DOHH2 (cell line): Measurements from ENCODE around the gene ATP6V0D1.

Experiments
- H3F3A ChIP-seq: fragments of 200-600 bp; sonication (generic), shearing (Covaris generic); 2 replicates; pipeline ENCODE4 v1.6.0; 2016; ENCODE audit warnings: antibody characterized with exemption, mild to moderate bottlenecking; ENCODE audit not compliant: control insufficient read depth, insufficient read depth
- H3K27ac ChIP-seq: fragments of 200-600 bp; sonication (generic); 2 replicates; pipeline ENCODE4 v1.5.1; 2014; ENCODE audit warnings: low read depth, mild to moderate bottlenecking, low read length, moderate library complexity
- H3K27me3 ChIP-seq: fragments of 200-600 bp; sonication (generic); 2 replicates; pipeline ENCODE4 v1.6.1; 2014; ENCODE audit warnings: mild to moderate bottlenecking, low read length, mixed read lengths; ENCODE audit not compliant: control insufficient read depth
- H3K36me3 ChIP-seq: fragments of 200-600 bp; sonication (generic); 2 replicates; pipeline ENCODE4 v1.6.1; 2014; ENCODE audit warnings: mild to moderate bottlenecking, low read length, moderate library complexity, mixed read lengths; ENCODE audit not compliant: control insufficient read depth
- H3K4me1 ChIP-seq: fragments of 200-600 bp; sonication (generic); 2 replicates; pipeline ENCODE4 v1.6.1; 2014; ENCODE audit warnings: mild to moderate bottlenecking, low read length, mixed read lengths; ENCODE audit not compliant: control insufficient read depth
- H3K4me2 ChIP-seq: fragments of 200-600 bp; sonication (generic); 2 replicates; pipeline ENCODE4 v1.6.0; 2014; ENCODE audit warnings: mild to moderate bottlenecking, low read length, moderate library complexity
- H3K4me3 ChIP-seq: fragments of 200-600 bp; sonication (generic); 2 replicates; pipeline ENCODE4 v1.5.1; 2014; ENCODE audit warnings: mild to moderate bottlenecking, low read length, mixed read lengths
- H3K79me2 ChIP-seq: fragments of 200-600 bp; sonication (generic); 2 replicates; pipeline ENCODE4 v1.6.1; 2014; ENCODE audit warnings: mild to moderate bottlenecking, low read length, mixed read lengths; ENCODE audit not compliant: control insufficient read depth
- H3K9me2 ChIP-seq: fragments of 200-600 bp; sonication (generic); replicated peaks from 2 replicates; pipeline ENCODE4 v1.6.1; 2014; ENCODE audit warnings: mild to moderate bottlenecking, low read length, mixed read lengths; ENCODE audit not compliant: control insufficient read depth
- H3K9me3 ChIP-seq: fragments of 200-600 bp; sonication (generic); 2 replicates; pipeline ENCODE4 v1.6.1; 2014; ENCODE audit warnings: antibody characterized with exemption, low read length, mixed read lengths; ENCODE audit not compliant: control insufficient read depth, insufficient read depth
- H4K20me1 ChIP-seq: fragments of 200-600 bp; sonication (generic); 2 replicates; pipeline ENCODE4 v1.6.0; 2014; ENCODE audit warnings: low read depth, mild to moderate bottlenecking, antibody characterized with exemption, low read length, moderate library complexity; ENCODE audit not compliant: control insufficient read depth, insufficient read depth
- CTCF ChIP-seq: fragments of 200-600 bp; sonication (generic); IDR thresholded peaks from one replicate; pipeline ENCODE4 v1.5.1; 2014; ENCODE audit warnings: antibody characterized with exemption, mild to moderate bottlenecking, low read depth, low read length; ENCODE audit not compliant: poor library complexity, severe bottlenecking
- EZH2phosphoT487 ChIP-seq: fragments of 200-600 bp; sonication (generic); IDR thresholded peaks from 2 replicates; pipeline ENCODE4 v1.6.1; 2017; ENCODE audit warnings: borderline replicate concordance, mild to moderate bottlenecking, antibody characterized with exemption, low read length, moderate library complexity, mixed read lengths

ATP6V0D1 gene

GRCh38 chr16:67421030-67421429 lies 59.9 kb downstream of the ATP6V0D1 start:
- H4K20me1 ChIP-seq: no peaks in the 10 kb centered on the region
- H3K27ac ChIP-seq: no peak overlapping the region
- H3K9me3 ChIP-seq: no peaks in the 10 kb centered on the region
- no peak overlapping the region for H3K4me2 ChIP-seq
- no peak for TF ChIP-seq EZH2phosphoT487
- no peak for TF ChIP-seq CTCF
- H3K79me2 ChIP-seq: no peaks in the 10 kb centered on the region
- no peaks in the 10 kb centered on the region for H3F3A ChIP-seq
- no peaks in the 10 kb centered on the region for H3K9me2 ChIP-seq
- H3K27me3 ChIP-seq: peaks cover 31% of the 10 kb centered on the region
- H3K36me3 ChIP-seq: no peaks in the 10 kb centered on the region
- H3K4me3 ChIP-seq: no peak overlapping the region
- peaks cover 13% of the 10 kb centered on the region for H3K4me1 ChIP-seq

- peaks cover 36% of the 10 kb centered on the region for H3K27me3 ChIP-seq
- no peaks in the 10 kb centered on the region for H3F3A ChIP-seq
- no peaks in the 10 kb centered on the region for H3K9me3 ChIP-seq
- TF ChIP-seq EZH2phosphoT487 (no peak), CTCF (no peak)
- no peaks in the 10 kb centered on the region for H3K36me3 ChIP-seq
- H3K4me3 ChIP-seq: no peak overlapping the region
- H3K79me2 ChIP-seq: no peaks in the 10 kb centered on the region
- H4K20me1 ChIP-seq: no peaks in the 10 kb centered on the region
- H3K27ac ChIP-seq: no peak overlapping the region
- H3K4me2 ChIP-seq: no peak overlapping the region
- no peaks in the 10 kb centered on the region for H3K9me2 ChIP-seq
- peaks cover 19% of the 10 kb centered on the region for H3K4me1 ChIP-seq
Observed at GRCh38 chr16:67419931-67420330, 61.0 kb downstream of the ATP6V0D1 start.

- Histone ChIP-seq H3K79me2 (no peaks in the 10 kb centered on the region), H3K36me3 (no peaks in the 10 kb centered on the region), H3K27me3 (peaks cover 37% of the 10 kb centered on the region), H3K9me3 (no peaks in the 10 kb centered on the region), H4K20me1 (no peaks in the 10 kb centered on the region), H3K27ac (no peak overlapping the region), H3K4me2 (no peak overlapping the region), H3F3A (no peaks in the 10 kb centered on the region), H3K4me3 (no peak overlapping the region), H3K9me2 (no peaks in the 10 kb centered on the region), H3K4me1 (peaks cover 19% of the 10 kb centered on the region)
- TF ChIP-seq CTCF (no peak), EZH2phosphoT487 (no peak)
Observed at GRCh38 chr16:67419502-67419901, 61.5 kb downstream of the ATP6V0D1 start.
